ENCODE measurements around the gene AWAT1.
A peak's percentile ranks its signal among the peaks of the same experiment; 100 is the strongest.
"Not testable (repeated sequence)": the region's sequence is repeated elsewhere in the genome, so short reads cannot be mapped to it uniquely, and the experiment has no call there.

Gene AWAT1

GRCh38 chrX:70262952-70263567 is 28.6 kb downstream of the AWAT1 start:
- peak; percentile 23 for DNase-seq

GRCh38 chrX:70264784-70265183 is 30.3 kb downstream of the AWAT1 start:
- no peak for DNase-seq

GRCh38 chrX:70268034-70268433 is 33.6 kb downstream of the AWAT1 start, which contains the start of gene ARR3:
TSS of gene ARR3 (plus strand) at chrX:70268334. CDS start at chrX:70269386, 1,052 bp downstream.
- DNase-seq, result no peak

GRCh38 chrX:70274029-70274428 is 39.6 kb downstream of the AWAT1 start:
- not testable (repeated sequence) for DNase-seq

GRCh38 chrX:70279081-70279480 is 44.6 kb downstream of the AWAT1 start:
- no peak for DNase-seq

- DNase-seq, result no peak
Observed at GRCh38 chrX:70280573-70280972, 46.1 kb downstream of the AWAT1 start.

GRCh38 chrX:70281951-70282350 is 47.5 kb downstream of the AWAT1 start, which contains the start of gene RAB41:
TSS of gene RAB41 (plus strand) at chrX:70282172. CDS start at chrX:70282218, 46 bp downstream.
- no peak for DNase-seq

- no peak for DNase-seq
Observed at GRCh38 chrX:70289168-70289792, 54.8 kb downstream of the AWAT1 start.

Measured in NCI-H1436 treated with DMSO at 0.1 percent for 48 hours (cell line).